DND-41 (cell line): Measurements from ENCODE around the gene TCF7L1.
A peak's percentile ranks its signal among the peaks of the same experiment; 100 is the strongest.

Experiments used
- ATAC-seq: fragments of 200-7000 bp; cut with Tn5 transposase; 3 replicates; pipeline ENCODE4 v1.9.1; 2021; ENCODE audit warnings: low read depth; ENCODE audit not compliant: insufficient read depth
- DNase-seq: peaks from one replicate; pipeline ENCODE4 v3.0.0-alpha.2; 2020
- H2AFZ ChIP-seq: 2 replicates; pipeline ENCODE4 v1.6.0; 2012; ENCODE audit warnings: low read depth, low read length
- H3K27ac ChIP-seq: 2 replicates; pipeline ENCODE4 v1.5.1; 2012; ENCODE audit warnings: low read length, inconsistent platforms
- H3K27me3 ChIP-seq: fragments of 200-600 bp; sonication (generic); 2 replicates; pipeline ENCODE4 v1.6.0; 2012; ENCODE audit warnings: low read length, mild to moderate bottlenecking, inconsistent platforms; ENCODE audit not compliant: insufficient read depth, poor library complexity
- H3K36me3 ChIP-seq: 2 replicates; pipeline ENCODE4 v1.5.1; 2012; ENCODE audit warnings: low read length, inconsistent platforms; ENCODE audit not compliant: insufficient read depth
- H3K4me1 ChIP-seq: 2 replicates; pipeline ENCODE4 v1.5.1; 2012; ENCODE audit warnings: mild to moderate bottlenecking, low read length; ENCODE audit not compliant: insufficient read depth
- H3K4me2 ChIP-seq: 2 replicates; pipeline ENCODE4 v1.6.0; 2012; ENCODE audit warnings: mild to moderate bottlenecking, moderate library complexity, low read length, inconsistent platforms; ENCODE audit not compliant: insufficient read depth
- H3K4me3 ChIP-seq, 2 experiments: fragments of 200-600 bp in 1 of 2; shearing (Covaris generic) in 1 of 2; 2 replicates each; pipeline ENCODE4 v1.5.1; 2012 to 2016; ENCODE audit warnings: inconsistent platforms in 2 of 2, low read length in 2 of 2, mild to moderate bottlenecking in 2 of 2, low read depth in 1 of 2, moderate library complexity in 1 of 2
- H3K79me2 ChIP-seq: 2 replicates; pipeline ENCODE4 v1.6.0; 2012; ENCODE audit warnings: low read length, inconsistent platforms; ENCODE audit not compliant: insufficient read depth
- H3K9ac ChIP-seq: 2 replicates; pipeline ENCODE4 v1.6.0; 2012; ENCODE audit warnings: low read depth, mild to moderate bottlenecking, inconsistent platforms, low read length, moderate library complexity
- H3K9me3 ChIP-seq: 2 replicates; pipeline ENCODE4 v1.5.1; 2012; ENCODE audit warnings: low read length, moderate library complexity, mild to moderate bottlenecking, inconsistent platforms; ENCODE audit not compliant: insufficient read depth, severe bottlenecking
- H4K20me1 ChIP-seq: 2 replicates; pipeline ENCODE4 v1.6.0; 2012; ENCODE audit warnings: low read length; ENCODE audit not compliant: insufficient read depth
- CTCF ChIP-seq: IDR thresholded peaks from 2 replicates; pipeline ENCODE4 v1.5.1; 2012; ENCODE audit warnings: borderline replicate concordance, low read length, moderate library complexity, mild to moderate bottlenecking; ENCODE audit not compliant: poor library complexity, severe bottlenecking; ENCODE audit errors: extremely low read depth
- EZH2 ChIP-seq: IDR thresholded peaks from 3 replicates; pipeline ENCODE4 v1.6.1; 2012; ENCODE audit warnings: borderline replicate concordance, low read depth, mild to moderate bottlenecking, moderate library complexity, low read length, inconsistent platforms; ENCODE audit not compliant: severe bottlenecking

The TCF7L1 gene

GRCh38 chr2:85303780-85304531, 170.8 kb downstream of the TCF7L1 start:
- Histone ChIP-seq H3K79me2 (no peaks in the 10 kb centered on the region), H4K20me1 (no peaks in the 10 kb centered on the region), H3K27me3 (peaks cover 6% of the 10 kb centered on the region), H3K9ac (no peak overlapping the region), H3K36me3 (no peaks in the 10 kb centered on the region), H3K4me1 (peaks cover 4% of the 10 kb centered on the region; the same call in 1 of the 2 replicates), H3K4me3 (no peak overlapping the region), H2AFZ (no peak overlapping the region), H3K9me3 (no peaks in the 10 kb centered on the region), H3K4me2 (no peak overlapping the region), H3K27ac (no peak overlapping the region)
- ATAC-seq: no peak
- DNase-seq: no peak
- TF ChIP-seq CTCF (no peak), EZH2 (no peak)

GRCh38 chr2:85307527-85307897, 174.3 kb downstream of the TCF7L1 start:
- H3K4me3 ChIP-seq: no peak overlapping the region
- no peak overlapping the region for H3K9ac ChIP-seq
- TF ChIP-seq EZH2 (no peak), CTCF (no peak)
- H4K20me1 ChIP-seq: no peaks in the 10 kb centered on the region; the same call in none of the 2 replicates
- no peaks in the 10 kb centered on the region for H3K79me2 ChIP-seq
- H3K27ac ChIP-seq: no peak overlapping the region
- peaks cover 6% of the 10 kb centered on the region for H3K27me3 ChIP-seq
- H3K9me3 ChIP-seq: no peaks in the 10 kb centered on the region
- peaks cover 4% of the 10 kb centered on the region; the same call in 1 of the 2 replicates for H3K4me1 ChIP-seq
- no peaks in the 10 kb centered on the region for H3K36me3 ChIP-seq
- DNase-seq (no peak), ATAC-seq (peak; percentile 4; the same call in 1 of the 3 replicates)
- peak overlapping the region; percentile 45; the same call in 1 of the 2 replicates for H3K4me2 ChIP-seq
- H2AFZ ChIP-seq: peak overlapping the region; percentile 58

- TF ChIP-seq EZH2 (no peak), CTCF (no peak)
- Histone ChIP-seq H3K4me2 (no peak overlapping the region), H4K20me1 (no peaks in the 10 kb centered on the region; the same call in none of the 2 replicates), H3K36me3 (no peaks in the 10 kb centered on the region), H3K4me3 (no peak overlapping the region), H3K27me3 (peaks cover 6% of the 10 kb centered on the region), H3K27ac (no peak overlapping the region), H3K4me1 (peaks cover 4% of the 10 kb centered on the region; the same call in 1 of the 2 replicates), H3K9ac (no peak overlapping the region), H3K79me2 (no peaks in the 10 kb centered on the region), H2AFZ (no peak overlapping the region), H3K9me3 (no peaks in the 10 kb centered on the region)
- ATAC-seq: no peak
- no peak for DNase-seq
Measured at GRCh38 chr2:85308201-85308600, 175.0 kb downstream of the TCF7L1 start.
